Measurements from ENCODE around the gene CERCAM. TPM values are rescaled to one million over a fixed set of nuclear protein-coding genes. Genes with fewer than 3 reads are reported as not detected.

CERCAM gene
- total and polyA plus RNA-seq, 2 experiments from 2014 or later: 2.7 to 7.9 TPM

- TF ChIP-seq ZNF462 (CRISPR knock-in tag; IDR thresholded peaks at IDR 0.05) (no peak), JUNB (IDR thresholded peaks at IDR 0.05; ENCODE audit: unreplicated experiment) (no peak), POLR2AphosphoS5 (IDR thresholded peaks at IDR 0.05; ENCODE audit: low read depth) (no peak), ETS1 (IDR thresholded peaks at IDR 0.05) (no peak), ZNF331 (CRISPR knock-in tag; IDR thresholded peaks at IDR 0.05; ENCODE audit: low read depth) (no peak), CREB1 (CRISPR knock-in tag; IDR thresholded peaks at IDR 0.05; ENCODE audit: low read depth) (no peak), EZH2 (IDR thresholded peaks at IDR 0.05; ENCODE audit: low read depth, unreplicated experiment) (no peak), STAT1 (IDR thresholded peaks at IDR 0.05; ENCODE audit: unreplicated experiment) (no peak)
Observed at GRCh38 chr9:128372188-128372641, 48.4 kb upstream of the CERCAM start (continued).

- H3K36me3 ChIP-seq (ENCODE audit: insufficient read depth): no peaks in the 10 kb centered on the region
- Mint-ChIP-seq H3K36me3 (ENCODE audit: low read depth) (no peaks in the 10 kb centered on the region; the same call in 2 of the 3 replicates), H3K27me3 (ENCODE audit: insufficient read depth, low read depth, poor library complexity) (peaks cover 19% of the 10 kb centered on the region), H3K9me3 (no peaks in the 10 kb centered on the region; the same call in 2 of the 3 replicates), H3K4me3 (peak overlapping the region; percentile 93; the same call in 2 of the 3 replicates), H3K27ac (no peak overlapping the region), H3K4me1 (peaks cover 27% of the 10 kb centered on the region)
- H3K79me2 ChIP-seq (replicated peaks; ENCODE audit: insufficient read depth): peaks cover 37% of the 10 kb centered on the region
- peaks cover 27% of the 10 kb centered on the region for H3K27me3 ChIP-seq (ENCODE audit: insufficient read depth)
- TF ChIP-seq CREB1 (CRISPR knock-in tag; IDR thresholded peaks at IDR 0.05; ENCODE audit: low read depth): no peak
- no peak for TF ChIP-seq ZNF114 (CRISPR knock-in tag; IDR thresholded peaks at IDR 0.05)
- TF ChIP-seq EZH2 (IDR thresholded peaks at IDR 0.05; ENCODE audit: low read depth, unreplicated experiment): no peak
- no peak for TF ChIP-seq CTCF (conservative IDR thresholded peaks at IDR 0.05; ENCODE audit: low read depth in 2 of 2)
- TF ChIP-seq REST (IDR thresholded peaks at IDR 0.05; ENCODE audit: unreplicated experiment): no peak
- H3F3A ChIP-seq (replicated peaks; ENCODE audit: low read depth): peaks cover 5% of the 10 kb centered on the region; the same call in 1 of the 2 replicates
- ATAC-seq (no peak), DNase-seq (ENCODE audit: low spot score) (no peak)
- no peak overlapping the region for H2AFZ ChIP-seq
- peaks cover 7% of the 10 kb centered on the region for H3K4me1 ChIP-seq (ENCODE audit: insufficient read depth)
- H3K4me3 ChIP-seq: no peak overlapping the region
- H3K9me2 ChIP-seq (ENCODE audit: insufficient read depth): no peaks in the 10 kb centered on the region
- H4K20me1 ChIP-seq (replicated peaks; ENCODE audit: insufficient read depth): peaks cover 16% of the 10 kb centered on the region
- no peak overlapping the region for H3K27ac ChIP-seq (ENCODE audit: low read depth)
- no peak overlapping the region for H3K4me2 ChIP-seq
Observed at GRCh38 chr9:128372784-128373183, 47.9 kb upstream of the CERCAM start.
